ENCODE results near the gene PLB1.

The PLB1 gene

GRCh38 chr2:28495551-28496250, at the start of gene PLB1:
Gene PLB1, plus strand, starts transcription at chr2:28496060. Its CDS starts 55 bp downstream, at chr2:28496115.
- no peak for DNase-seq

GRCh38 chr2:28446531-28446930, 49.3 kb upstream of the PLB1 start:
- DNase-seq: no peak

- no peak for DNase-seq
These were observed 48.8 kb upstream of the PLB1 start for GRCh38 chr2:28447086-28447485.

- peak; percentile 88 for DNase-seq
These were observed 47.7 kb upstream of the PLB1 start for GRCh38 chr2:28447943-28448792.

- DNase-seq: no peak
These were observed 47.1 kb upstream of the PLB1 start for GRCh38 chr2:28448793-28449100.

- no peak for DNase-seq
These were observed 46.8 kb upstream of the PLB1 start for GRCh38 chr2:28449126-28449487.

GRCh38 chr2:28449488-28450395, 46.1 kb upstream of the PLB1 start:
- DNase-seq: peak; percentile 60

GRCh38 chr2:28450901-28451565, 44.8 kb upstream of the PLB1 start:
- DNase-seq: no peak

- no peak for DNase-seq
These were observed 43.9 kb upstream of the PLB1 start for GRCh38 chr2:28451793-28452533.

GRCh38 chr2:28452534-28453081, 43.3 kb upstream of the PLB1 start:
- peak; percentile 34 for DNase-seq

- DNase-seq: no peak
These were observed 42.5 kb upstream of the PLB1 start for GRCh38 chr2:28453396-28453795.

GRCh38 chr2:28454016-28454930, 41.6 kb upstream of the PLB1 start:
- DNase-seq: peak; percentile 52

- DNase-seq: no peak
These were observed 38.6 kb upstream of the PLB1 start for GRCh38 chr2:28457237-28457636.

GRCh38 chr2:28461056-28461455, 34.8 kb upstream of the PLB1 start:
- DNase-seq: no peak

- no peak for DNase-seq
These were observed 33.7 kb upstream of the PLB1 start for GRCh38 chr2:28462122-28462521.

GRCh38 chr2:28463211-28463816, 32.5 kb upstream of the PLB1 start:
- no peak for DNase-seq

- DNase-seq: peak; percentile 20
These were observed 32.0 kb upstream of the PLB1 start for GRCh38 chr2:28463893-28464292.

GRCh38 chr2:28465148-28465885, 30.5 kb upstream of the PLB1 start:
- DNase-seq: no peak

- DNase-seq: peak; percentile 73
These were observed 26.6 kb upstream of the PLB1 start for GRCh38 chr2:28469304-28469703.
